Neutrophil (primary cell): ENCODE results near the gene FOXL3.
"Not testable (repeated sequence)": the region's sequence is repeated elsewhere in the genome, so short reads cannot be mapped to it uniquely, and the experiment has no call there.

Experiments
- H3K27ac ChIP-seq: fragments of 200-600 bp; sonication (generic); 2 replicates; pipeline ENCODE4 v1.5.1; 2016; ENCODE audit warnings: mild to moderate bottlenecking, moderate library complexity
- H3K27me3 ChIP-seq: fragments of 200-600 bp; sonication (generic); 2 replicates; pipeline ENCODE4 v1.6.0; 2016; ENCODE audit warnings: mild to moderate bottlenecking
- H3K36me3 ChIP-seq: fragments of 200-600 bp; sonication (generic); 2 replicates; pipeline ENCODE4 v1.5.1; 2017
- H3K4me1 ChIP-seq, 2 experiments: fragments of 200-600 bp in 1 of 2; sonication (generic) in 1 of 2; 1 replicate in 1 of 2; 2 replicates in 1 of 2; pipeline versions ENCODE4 v1.5.1 to v1.6.1; 2013 to 2016; ENCODE audit warnings: low read depth in 1 of 2, low read length in 1 of 2, mild to moderate bottlenecking in 1 of 2, moderate library complexity in 1 of 2; ENCODE audit not compliant: control insufficient read depth in 1 of 2, insufficient read depth in 1 of 2
- H3K4me3 ChIP-seq, 2 experiments: fragments of 200-600 bp in 1 of 2; sonication (generic) in 1 of 2; 1 replicate in 1 of 2; 2 replicates in 1 of 2; pipeline ENCODE4 v1.5.1; 2013 to 2016; ENCODE audit warnings: low read depth in 1 of 2, low read length in 1 of 2, mild to moderate bottlenecking in 1 of 2, moderate library complexity in 1 of 2
- H3K9me3 ChIP-seq: fragments of 200-600 bp; sonication (generic); 2 replicates; pipeline ENCODE4 v1.5.1; 2016
- TF ChIP-seq, protein P1 (sequence below): fragments of 200-600 bp; sonication (generic); IDR thresholded peaks from 2 replicates; pipeline ENCODE4 v1.5.1; 2016; ENCODE audit warnings: antibody characterized with exemption

FOXL3 gene

DNA sequence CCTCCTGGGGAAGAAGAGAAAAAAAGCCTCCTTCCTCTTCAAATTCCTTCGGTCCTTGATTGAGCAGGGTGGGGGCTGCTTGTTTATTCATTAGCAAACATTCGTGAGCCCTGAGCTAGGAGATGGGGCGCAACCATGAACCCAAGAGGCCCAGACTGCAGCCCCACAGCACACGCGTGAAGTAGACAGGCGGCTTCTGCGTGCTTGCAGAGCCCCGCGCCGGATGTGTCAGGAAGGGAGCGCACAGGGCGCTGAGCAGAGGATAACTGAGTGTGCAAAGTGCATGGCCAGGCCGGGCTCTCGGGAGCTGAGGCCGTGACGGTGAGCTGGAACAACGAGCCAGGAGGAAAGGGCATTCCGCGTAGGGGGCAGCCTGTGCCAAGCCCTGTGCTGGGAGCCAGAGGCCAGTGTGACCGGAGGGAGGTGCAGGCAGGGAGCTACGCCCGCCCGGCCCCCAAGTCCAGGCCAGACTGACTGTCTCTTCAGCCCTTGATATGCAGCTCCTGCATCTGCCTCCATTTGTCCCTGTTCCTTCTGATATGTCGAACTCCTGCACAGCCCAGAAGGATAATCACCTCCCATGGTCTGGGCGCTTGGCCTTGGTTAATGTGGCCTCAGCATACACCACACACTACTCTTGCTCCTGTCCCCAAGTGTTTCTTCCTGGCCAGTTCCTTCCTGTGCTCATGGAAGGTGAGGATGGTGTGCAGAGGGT lies 4.6 kb downstream of the FOXL3 start:
- Histone ChIP-seq H3K4me1 (no peaks in the 10 kb centered on the region), H3K4me3 (no peak overlapping the region), H3K27ac (no peak overlapping the region), H3K36me3 (no peaks in the 10 kb centered on the region), H3K27me3 (peaks cover 55% of the 10 kb centered on the region), H3K9me3 (no peaks in the 10 kb centered on the region)
- TF ChIP-seq, protein P1, sequence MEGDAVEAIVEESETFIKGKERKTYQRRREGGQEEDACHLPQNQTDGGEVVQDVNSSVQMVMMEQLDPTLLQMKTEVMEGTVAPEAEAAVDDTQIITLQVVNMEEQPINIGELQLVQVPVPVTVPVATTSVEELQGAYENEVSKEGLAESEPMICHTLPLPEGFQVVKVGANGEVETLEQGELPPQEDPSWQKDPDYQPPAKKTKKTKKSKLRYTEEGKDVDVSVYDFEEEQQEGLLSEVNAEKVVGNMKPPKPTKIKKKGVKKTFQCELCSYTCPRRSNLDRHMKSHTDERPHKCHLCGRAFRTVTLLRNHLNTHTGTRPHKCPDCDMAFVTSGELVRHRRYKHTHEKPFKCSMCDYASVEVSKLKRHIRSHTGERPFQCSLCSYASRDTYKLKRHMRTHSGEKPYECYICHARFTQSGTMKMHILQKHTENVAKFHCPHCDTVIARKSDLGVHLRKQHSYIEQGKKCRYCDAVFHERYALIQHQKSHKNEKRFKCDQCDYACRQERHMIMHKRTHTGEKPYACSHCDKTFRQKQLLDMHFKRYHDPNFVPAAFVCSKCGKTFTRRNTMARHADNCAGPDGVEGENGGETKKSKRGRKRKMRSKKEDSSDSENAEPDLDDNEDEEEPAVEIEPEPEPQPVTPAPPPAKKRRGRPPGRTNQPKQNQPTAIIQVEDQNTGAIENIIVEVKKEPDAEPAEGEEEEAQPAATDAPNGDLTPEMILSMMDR, result no peak

DNA sequence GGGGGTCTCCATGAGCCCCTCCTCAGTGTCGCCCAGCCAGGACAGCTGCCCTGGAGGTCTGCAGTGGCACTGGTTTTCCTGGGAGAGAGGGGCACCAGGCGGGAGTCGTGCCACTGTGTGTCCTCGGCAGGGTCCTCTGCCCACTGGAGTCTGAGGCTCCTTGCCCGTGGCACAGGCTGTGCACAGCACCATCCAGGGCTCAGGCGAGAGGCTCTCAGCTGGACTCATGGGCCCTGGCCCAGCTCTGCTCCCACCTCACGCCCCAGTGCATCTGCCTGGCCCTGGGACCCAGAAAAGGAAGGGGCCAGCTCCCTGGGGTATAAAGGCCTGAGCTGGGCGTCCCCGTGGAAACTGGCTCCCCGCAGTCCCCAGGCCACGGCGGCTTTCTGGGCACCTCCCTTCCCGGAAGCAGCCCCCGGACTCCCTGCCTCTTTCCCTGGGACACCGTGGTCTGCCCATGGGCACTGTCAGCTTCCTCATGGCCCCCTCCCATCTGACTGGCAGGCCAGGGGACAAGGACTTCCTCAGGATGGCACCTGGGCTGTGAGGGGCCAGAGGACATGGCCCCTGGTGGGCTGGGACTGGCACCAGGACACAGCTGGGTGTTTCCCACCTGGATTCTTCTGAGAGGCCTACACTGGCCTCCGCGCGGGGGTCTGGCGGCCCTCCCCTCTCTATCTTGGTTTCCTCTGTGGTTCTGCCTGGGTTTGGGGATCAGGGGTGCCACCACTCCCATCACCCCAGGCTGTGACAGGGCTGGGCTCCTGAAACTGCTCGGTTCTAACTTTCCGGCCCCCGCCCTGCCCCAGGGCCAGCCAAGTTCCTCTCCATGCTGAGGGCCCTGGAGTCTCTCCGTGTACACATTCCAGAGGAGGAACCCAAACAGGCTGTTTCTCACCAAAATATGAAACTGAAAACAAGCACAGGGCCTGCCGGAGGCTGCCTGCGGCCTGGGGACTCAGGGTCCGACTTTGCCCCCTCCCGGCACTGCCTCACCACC lies 5.5 kb downstream of the FOXL3 start:
- TF ChIP-seq, protein P1, result no peak
- peaks cover 46% of the 10 kb centered on the region for H3K27me3 ChIP-seq
- H3K4me1 ChIP-seq, result no peaks in the 10 kb centered on the region
- no peaks in the 10 kb centered on the region for H3K36me3 ChIP-seq
- no peaks in the 10 kb centered on the region for H3K9me3 ChIP-seq
- no peak overlapping the region for H3K4me3 ChIP-seq
- no peak overlapping the region for H3K27ac ChIP-seq

DNA sequence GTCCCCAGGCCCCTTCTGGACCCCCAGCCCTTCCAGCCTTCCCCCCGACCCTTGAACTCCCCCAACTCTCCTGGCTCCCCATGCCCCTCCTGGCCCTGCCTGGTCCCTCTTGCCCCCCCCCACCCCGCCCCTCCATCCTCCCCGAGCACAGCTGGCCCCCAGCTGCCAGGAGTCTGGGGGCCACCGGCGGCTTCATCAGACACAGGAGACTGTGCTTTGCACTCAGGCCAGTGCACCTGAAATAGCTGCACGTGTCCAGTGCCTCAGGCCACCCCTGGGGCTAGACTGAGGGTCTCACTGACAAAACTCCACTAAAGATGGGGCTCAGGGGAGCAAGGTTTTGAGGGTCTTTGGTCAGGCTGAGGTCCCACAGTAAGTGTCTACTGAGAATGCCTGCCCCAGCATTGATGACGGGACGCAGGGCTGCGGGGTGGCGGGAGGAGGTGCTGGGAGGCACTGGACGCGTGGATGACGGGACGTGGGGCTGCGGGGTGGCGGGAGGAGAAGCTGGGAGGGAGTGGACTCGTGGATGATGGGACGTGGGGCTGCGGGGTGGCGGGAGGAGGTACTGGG lies 6.5 kb downstream of the FOXL3 start:
- H3K9me3 ChIP-seq, result no peaks in the 10 kb centered on the region

DNA sequence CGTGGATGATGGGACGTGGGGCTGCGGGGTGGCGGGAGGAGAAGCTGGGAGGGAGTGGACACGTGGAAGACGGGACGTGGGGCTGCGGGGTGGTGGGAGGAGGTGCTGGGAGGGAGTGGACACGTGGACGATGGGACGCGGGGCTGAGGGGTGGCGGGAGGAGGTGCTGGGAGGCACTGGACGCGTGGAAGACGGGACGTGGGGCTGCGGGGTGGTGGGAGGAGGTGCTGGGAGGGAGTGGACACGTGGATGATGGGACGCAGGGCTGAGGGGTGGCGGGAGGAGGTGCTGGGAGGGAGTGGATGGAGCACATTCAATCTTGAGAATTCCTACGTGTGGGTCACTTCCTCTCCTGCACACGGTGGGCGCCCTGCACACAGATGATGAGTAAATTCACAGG lies 7.2 kb downstream of the FOXL3 start:
- not testable (repeated sequence) for H3K27ac ChIP-seq, H3K9me3 ChIP-seq
- peaks cover 30% of the 10 kb centered on the region for H3K27me3 ChIP-seq

More for the DNA sequence above, 6.5 kb downstream of the FOXL3 start:
- Histone ChIP-seq H3K36me3 (no peaks in the 10 kb centered on the region), H3K4me1 (no peaks in the 10 kb centered on the region), H3K27me3 (peaks cover 36% of the 10 kb centered on the region), H3K4me3 (no peak overlapping the region), H3K27ac (no peak overlapping the region)
- TF ChIP-seq, protein P1, result no peak

DNA sequence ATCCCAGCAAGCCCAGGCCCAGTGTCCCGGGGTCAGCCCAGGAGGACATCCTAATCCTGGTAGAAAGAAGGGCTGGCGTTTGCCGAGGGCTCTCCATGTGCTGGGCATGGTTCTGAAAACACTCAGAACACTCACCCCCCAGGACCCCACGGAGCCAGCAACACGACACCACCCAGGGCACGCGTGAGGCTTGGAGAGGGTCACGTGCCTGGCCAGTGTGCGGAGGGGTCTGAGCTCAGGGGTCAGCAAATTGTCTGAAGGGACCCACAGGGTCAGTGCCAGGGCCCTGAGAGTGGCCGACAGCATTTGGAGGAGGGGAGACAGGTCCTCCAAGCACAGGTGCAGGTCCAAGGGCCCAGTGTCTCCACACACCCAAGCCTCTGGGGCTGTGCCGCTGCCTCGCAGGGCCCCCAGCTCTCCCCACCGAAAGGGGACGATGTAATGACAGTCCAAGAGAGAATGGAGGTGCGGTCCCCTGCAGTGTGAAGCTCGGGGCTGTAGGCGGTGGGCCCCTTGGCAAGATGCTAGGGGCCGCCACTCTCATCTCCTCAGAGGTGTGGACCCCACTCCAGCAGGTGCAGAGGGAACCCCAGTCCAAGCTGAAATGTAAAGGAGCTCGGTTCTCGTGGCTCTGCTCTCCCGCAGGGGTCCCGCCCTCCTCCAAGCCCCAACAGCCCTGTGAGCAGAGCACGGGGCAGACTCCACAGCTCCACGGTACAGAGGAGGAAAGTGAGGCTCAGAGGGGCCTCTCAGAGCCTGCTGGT lies 7.8 kb downstream of the FOXL3 start:
- no peak overlapping the region for H3K27ac ChIP-seq
- no peaks in the 10 kb centered on the region for H3K36me3 ChIP-seq
- H3K27me3 ChIP-seq, result peaks cover 23% of the 10 kb centered on the region
- no peaks in the 10 kb centered on the region for H3K4me1 ChIP-seq
- TF ChIP-seq, protein P1, result no peak
- H3K4me3 ChIP-seq, result no peak overlapping the region
- H3K9me3 ChIP-seq, result no peaks in the 10 kb centered on the region

More for the DNA sequence above, 7.2 kb downstream of the FOXL3 start:
- H3K4me3 ChIP-seq, H3K36me3 ChIP-seq, H3K4me1 ChIP-seq: not testable (repeated sequence)
